GM13976 (cell line): Measurements from ENCODE around the gene RPL34.

Source experiments
- DNase-seq: peaks from one replicate; pipeline ENCODE4 v3.0.0; 2012; ENCODE audit warnings: low spot score
- CTCF ChIP-seq: IDR thresholded peaks from 2 replicates; pipeline ENCODE4 v1.5.1; 2012; ENCODE audit warnings: borderline replicate concordance, mild to moderate bottlenecking; ENCODE audit not compliant: insufficient read depth; ENCODE audit errors: extremely low read depth, missing control alignments, control extremely low read depth
- in situ Hi-C: fragments of 300-500 bp; cut with MboI; formaldehyde crosslinking; loops from one replicate; pipeline ENCODE4 v1.12.0; 2022; ENCODE audit warnings: low sequenced_read_pairs, mixed read lengths, inconsistent platforms; ENCODE audit not compliant: unreplicated experiment

The RPL34 gene

GRCh38 chr4:108651014-108651791 lies 30.8 kb downstream of the RPL34 start:
- in situ Hi-C loops = no loop called here
- no peak for DNase-seq
- no peak for TF ChIP-seq CTCF

DNA sequence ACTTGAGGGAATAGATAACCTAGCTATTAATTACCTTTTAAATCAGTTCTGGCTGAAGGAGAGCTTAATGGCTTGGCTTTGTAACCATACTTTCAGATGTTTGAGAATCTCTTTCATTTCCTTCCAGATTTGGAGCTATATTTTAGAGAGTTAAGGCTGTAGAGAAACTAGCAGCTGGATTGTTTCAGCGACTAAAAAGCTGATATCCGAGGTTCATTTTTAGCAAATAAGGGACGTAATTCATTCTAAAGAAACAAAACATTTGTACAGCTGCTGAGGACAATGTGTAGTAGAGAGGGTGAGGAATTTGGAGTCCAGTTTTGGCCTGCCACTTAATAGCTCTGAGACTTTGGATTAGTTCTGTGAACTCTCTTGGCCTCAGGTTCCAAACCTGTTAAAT lies 42.3 kb downstream of the RPL34 start:
- DNase-seq = no peak
- TF ChIP-seq CTCF = no peak
- in situ Hi-C loops = no loop called here

- no peak for TF ChIP-seq CTCF
- in situ Hi-C loops = no loop called here
- DNase-seq = no peak
These were observed 54.1 kb downstream of the RPL34 start for GRCh38 chr4:108674356-108674977.
